B cell (primary cell): ENCODE data around the gene CBL. TPM values are rescaled to one million over a fixed set of nuclear protein-coding genes. Genes with fewer than 3 reads are reported as not detected.

Experiments
- ATAC-seq: fragments of 200-7000 bp; cut with Tn5 transposase; one replicate; pipeline ENCODE4 v1.10.0; 2021; ENCODE audit warnings: low read depth, mild to moderate bottlenecking, moderate number of reproducible peaks, moderate library complexity
- CTCF ChIA-PET: fragments of 350-600 bp; sonication (Branson Sonifier 250); formaldehyde crosslinking; loops from one replicate; lab custom pipeline; 2021; ENCODE audit warnings: antibody characterized with exemption, inconsistent platforms; lab: Charles Lee
- POLR2A ChIA-PET: fragments of 350-600 bp; sonication (Branson Sonifier 250); formaldehyde crosslinking; loops from one replicate; lab custom pipeline; 2021; ENCODE audit warnings: antibody characterized with exemption; lab: Charles Lee
- DNase-seq: peaks from one replicate; pipeline ENCODE4 v3.0.0; 2013
- H2AFZ ChIP-seq: 2 replicates; pipeline ENCODE4 v1.6.1; 2012; ENCODE audit warnings: mild to moderate bottlenecking, low read depth, low read length; ENCODE audit not compliant: insufficient read depth, poor library complexity, severe bottlenecking
- H3K27ac ChIP-seq, 2 donors: 1 replicate in 1 of 2; 2 replicates in 1 of 2; pipeline ENCODE4 v1.5.1; 2012 to 2013; ENCODE audit warnings: low read length in 2 of 2, mild to moderate bottlenecking in 2 of 2, moderate library complexity in 1 of 2
- H3K27me3 ChIP-seq, 4 experiments: fragments of 200-600 bp in 1 of 4; sonication (generic) in 1 of 4; replicated peaks in 1 of 4; 1 replicate in 2 of 4; 2 replicates in 2 of 4; pipeline versions ENCODE4 v1.6.1 to v1.7.0; 2013 to 2016; ENCODE audit warnings: low read length in 3 of 4, mild to moderate bottlenecking in 2 of 4, mixed read lengths in 1 of 4, moderate library complexity in 1 of 4; ENCODE audit not compliant: insufficient read depth in 4 of 4, control insufficient read depth in 3 of 4; ENCODE audit errors: control extremely low read depth in 1 of 4
- H3K36me3 ChIP-seq, 2 experiments: replicated peaks in 1 of 2; 1 replicate in 1 of 2; 2 replicates in 1 of 2; pipeline versions ENCODE4 v1.6.1 to v1.7.1; 2013; ENCODE audit warnings: low read length in 1 of 2; ENCODE audit not compliant: insufficient read depth in 2 of 2, control insufficient read depth in 1 of 2; ENCODE audit errors: control extremely low read depth in 1 of 2, extremely low read depth in 1 of 2
- H3K4me1 ChIP-seq, 2 donors: fragments of 200-600 bp in 1 of 2; sonication (generic) in 1 of 2; 1 replicate in 1 of 2; 2 replicates in 1 of 2; pipeline versions ENCODE4 v1.5.1 to v1.6.1; 2013 to 2017; ENCODE audit warnings: low read length in 2 of 2; ENCODE audit not compliant: control insufficient read depth in 2 of 2, insufficient read depth in 2 of 2
- H3K4me2 ChIP-seq: replicated peaks from 2 replicates; pipeline ENCODE3; 2012; ENCODE audit warnings: mild to moderate bottlenecking, low read depth, low read length; ENCODE audit not compliant: poor library complexity, severe bottlenecking
- H3K4me3 ChIP-seq, 5 experiments: fragments of 200-600 bp in 1 of 5; sonication (generic) in 1 of 5; 1 replicate in 3 of 5; 2 replicates in 2 of 5; pipeline versions ENCODE4 v1.5.1 to v1.7.0; 2011 to 2016; ENCODE audit warnings: low read length in 4 of 5, mild to moderate bottlenecking in 4 of 5, low read depth in 2 of 5, control low read depth in 1 of 5, moderate library complexity in 1 of 5; ENCODE audit not compliant: insufficient read depth in 1 of 5; ENCODE audit errors: control extremely low read depth in 1 of 5, extremely low read depth in 1 of 5
- H3K79me2 ChIP-seq: fragments of 200-600 bp; sonication (generic); one replicate; pipeline ENCODE4 v1.6.0; 2016; ENCODE audit warnings: low read length; ENCODE audit not compliant: control insufficient read depth, insufficient read depth
- H3K9ac ChIP-seq: fragments of 200-600 bp; sonication (generic); 2 replicates; pipeline ENCODE4 v1.6.1; 2017; ENCODE audit warnings: mild to moderate bottlenecking, low read length, moderate library complexity
- H3K9me3 ChIP-seq, 3 donors: one replicate each; pipeline versions ENCODE4 v1.6.1 to v1.7.1; 2013; ENCODE audit warnings: low read length in 2 of 3; ENCODE audit not compliant: control insufficient read depth in 2 of 3, insufficient read depth in 1 of 3; ENCODE audit errors: control extremely low read depth in 1 of 3
- H4K20me1 ChIP-seq: 2 replicates; pipeline ENCODE4 v1.6.0; 2012; ENCODE audit warnings: mild to moderate bottlenecking, low read length; ENCODE audit not compliant: insufficient read depth, control insufficient read depth, poor library complexity, severe bottlenecking
- H3K27ac Mint-ChIP-seq: one replicate; pipeline ENCODE4 v1.8.0; 2021; ENCODE audit warnings: mixed read lengths
- H3K27me3 Mint-ChIP-seq: one replicate; pipeline ENCODE4 v1.8.0; 2021; ENCODE audit warnings: mixed read lengths
- H3K4me1 Mint-ChIP-seq: one replicate; pipeline ENCODE4 v1.8.0; 2021; ENCODE audit warnings: mixed read lengths
- H3K4me3 Mint-ChIP-seq: one replicate; pipeline ENCODE4 v1.8.0; 2021; ENCODE audit warnings: mixed read lengths
- H3K9me3 Mint-ChIP-seq: one replicate; pipeline ENCODE4 v1.8.0; 2022; ENCODE audit warnings: mixed read lengths; ENCODE audit not compliant: insufficient read depth
- CTCF ChIP-seq: fragments of 200-600 bp; IDR thresholded peaks from one replicate; pipeline ENCODE4 v1.8.0; 2022; ENCODE audit warnings: antibody characterized with exemption, mild to moderate bottlenecking
- EZH2 ChIP-seq: IDR thresholded peaks from 2 replicates; pipeline ENCODE4 v1.6.1; 2012; ENCODE audit warnings: borderline replicate concordance, low read depth, mild to moderate bottlenecking, moderate library complexity, low read length; ENCODE audit not compliant: insufficient read depth, poor library complexity, severe bottlenecking
- WGBS: methylation state at CpG from one replicate; pipeline ENCODE4 v1.1.5; 2013; ENCODE audit warnings: missing lambda C conversion rate; ENCODE audit not compliant: insufficient coverage; 5-methylcytosine and 5-hydroxymethylcytosine counted together
- intact Hi-C: fragments of 100-400 bp; cut with micrococcal nuclease; formaldehyde crosslinking; loops from one replicate; pipeline ENCODE4 v1.10.0; 2022
- polyA plus RNA-seq: library from polyadenylated mRNA; depleted of rRNA; stranded (reverse); fragments of >200 nt; gene quantifications from 2 replicates; pipeline ENCODE4 v1.2.3, GENCODE V29; 2012
- total RNA-seq, 2 donors: library from RNA; stranded (reverse); fragments of 120-200 nt in 1 of 2; gene quantifications; 1 replicate in 1 of 2; 2 replicates in 1 of 2; pipeline versions ENCODE4 v1.2.3 to v1.2.4, GENCODE V29; 2013 to 2022

Gene CBL
- total and polyA plus RNA-seq, 2 donors (not counting 1 experiment from before 2014, with no cell fraction given) = 11.7 to 35.2 TPM

- Mint-ChIP-seq H3K9me3 (no peaks in the 10 kb centered on the region), H3K27me3 (peaks cover 35% of the 10 kb centered on the region), H3K27ac (no peak overlapping the region), H3K4me1 (peaks cover 3% of the 10 kb centered on the region), H3K4me3 (no peak overlapping the region)
- Histone ChIP-seq H3K4me1 (no peaks in the 10 kb centered on the region), H3K9me3 (no peaks in the 10 kb centered on the region), H3K27ac (no peak overlapping the region), H4K20me1 (no peaks in the 10 kb centered on the region), H3K4me3 (no peak overlapping the region), H2AFZ (no peak overlapping the region), H3K9ac (no peak overlapping the region), H3K79me2 (no peaks in the 10 kb centered on the region), H3K4me2 (no peak overlapping the region), H3K36me3 (no peaks in the 10 kb centered on the region), H3K27me3 (peaks cover 0 to 22% (median 2%) of the 10 kb centered on the region in 4 experiments)
- ATAC-seq (no peak), DNase-seq (no peak)
- intact Hi-C loops = no loop called here
- CTCF ChIA-PET = interaction anchor here (0.6 to 1.3 kb wide), 3 partner anchors 13 to 34 kb away, joined by 3 read pairs; no protein-coding TSS in a partner anchor
- TF ChIP-seq CTCF (no peak), EZH2 (no peak)
- 84% methylated on average over 4 of the region's 10 CpGs for WGBS
- POLR2A ChIA-PET = no interaction called here
Observed at GRCh38 chr11:119156496-119156895, 49.6 kb upstream of the CBL start.

- Histone ChIP-seq H3K9me3 (no peaks in the 10 kb centered on the region), H3K4me3 (no peak overlapping the region), H3K4me2 (no peak overlapping the region), H2AFZ (no peak overlapping the region), H3K27ac (no peak overlapping the region), H3K9ac (no peak overlapping the region), H3K27me3 (peaks cover 0 to 22% (median 2%) of the 10 kb centered on the region in 4 experiments), H3K36me3 (no peaks in the 10 kb centered on the region), H4K20me1 (no peaks in the 10 kb centered on the region), H3K79me2 (no peaks in the 10 kb centered on the region), H3K4me1 (no peaks in the 10 kb centered on the region)
- intact Hi-C loops = no loop called here
- no peak overlapping the region for H3K4me3 Mint-ChIP-seq
- TF ChIP-seq EZH2 = no peak
- no peak for TF ChIP-seq CTCF
- CTCF ChIA-PET = interaction anchor here (0.6 to 1.3 kb wide), 4 partner anchors 22 to 145 kb away, joined by 3 read pairs; no protein-coding TSS in a partner anchor
- POLR2A ChIA-PET = no interaction called here
- H3K9me3 Mint-ChIP-seq = no peaks in the 10 kb centered on the region
- DNase-seq = no peak
- ATAC-seq = no peak
- H3K27me3 Mint-ChIP-seq = peaks cover 30% of the 10 kb centered on the region
- H3K27ac Mint-ChIP-seq = no peak overlapping the region
- WGBS = 77% methylated on average over 1 of the region's 3 CpGs
- H3K4me1 Mint-ChIP-seq = peaks cover 3% of the 10 kb centered on the region
Observed at GRCh38 chr11:119157063-119157462, 49.1 kb upstream of the CBL start.
